Spleen (tissue), 11 donors: ENCODE results near the gene SORCS2. TPM values are rescaled to one million over a fixed set of nuclear protein-coding genes. Genes with fewer than 3 reads are reported as not detected.

Experiments used
- DNase-seq: peaks from one replicate; pipeline ENCODE4 v3.0.0-alpha.2; 2020
- H3K27ac ChIP-seq, 8 donors: fragments of 200-600 bp; sonication (generic) in 7 of 8; 1 replicate in 4 of 8; 2 replicates in 4 of 8; pipeline versions ENCODE4 v1.5.0 to v1.8.0; 2016 to 2021; ENCODE audit warnings: inconsistent platforms in 4 of 8, mild to moderate bottlenecking in 4 of 8, moderate library complexity in 1 of 8
- H3K27me3 ChIP-seq, 7 donors: fragments of 200-600 bp; sonication (generic) in 6 of 7; replicated peaks in 1 of 7; 1 replicate in 4 of 7; 2 replicates in 3 of 7; pipeline versions ENCODE4 v1.5.0 to v1.8.0; 2016 to 2021; ENCODE audit warnings: inconsistent platforms in 3 of 7, mild to moderate bottlenecking in 1 of 7
- H3K36me3 ChIP-seq, 6 donors: fragments of 200-600 bp; sonication (generic) in 5 of 6; 1 replicate in 4 of 6; 2 replicates in 2 of 6; pipeline versions ENCODE4 v1.5.0 to v1.8.0; 2016 to 2021; ENCODE audit warnings: inconsistent platforms in 2 of 6
- H3K4me1 ChIP-seq, 6 donors: fragments of 200-600 bp; sonication (generic) in 5 of 6; 1 replicate in 3 of 6; 2 replicates in 3 of 6; pipeline versions ENCODE4 v1.5.0 to v1.8.0; 2016 to 2021; ENCODE audit warnings: inconsistent platforms in 3 of 6
- H3K4me3 ChIP-seq, 8 donors: fragments of 200-600 bp; sonication (generic) in 7 of 8; 1 replicate in 4 of 8; 2 replicates in 4 of 8; pipeline versions ENCODE4 v1.5.0 to v1.8.0; 2016 to 2021; ENCODE audit warnings: inconsistent platforms in 4 of 8, mild to moderate bottlenecking in 4 of 8, moderate library complexity in 2 of 8
- H3K9me3 ChIP-seq, 8 donors: fragments of 200-600 bp; sonication (generic) in 7 of 8; 1 replicate in 4 of 8; 2 replicates in 4 of 8; pipeline versions ENCODE4 v1.5.0 to v1.8.0; 2016 to 2021; ENCODE audit warnings: inconsistent platforms in 4 of 8
- POLR2A ChIP-seq, 3 donors: fragments of 450-650 bp; IDR thresholded peaks; one replicate each; pipeline ENCODE4 v1.5.1; 2017; ENCODE audit warnings: antibody characterized with exemption in 3 of 3, mild to moderate bottlenecking in 1 of 3
- POLR2AphosphoS5 ChIP-seq, 3 donors: sonication (generic); formaldehyde crosslinking; IDR thresholded peaks; one replicate each; pipeline ENCODE4 v1.5.1; 2017; ENCODE audit warnings: antibody characterized with exemption in 3 of 3
- WGBS, 5 donors: extraction: QIAGEN DNeasy Blood & Tissue Kit in 3 of 5; methylation state at CpG; one replicate each; pipeline versions ENCODE4 v1.1.5 to v1.1.7; 2013 to 2018; 5-methylcytosine and 5-hydroxymethylcytosine counted together
- intact Hi-C: fragments of 100-400 bp; cut with DNase I; formaldehyde crosslinking; loops from one replicate; pipeline ENCODE4 v1.15.0; 2023; ENCODE audit warnings: low total_unique reads
- polyA plus RNA-seq, 3 donors: library from polyadenylated mRNA; stranded (reverse); fragments of 200-250 nt; gene quantifications; one replicate each; pipeline ENCODE4 v1.2.1, GENCODE V29; 2013
- total RNA-seq, 7 donors: library from RNA; depleted of rRNA in 3 of 7; stranded (reverse); fragments of >200 nt in 3 of 7; fragmentation: NEBNext Ultra II Directional in 4 of 7; extraction: Animal tissue kit (Norgen Biotek cat#: 25700) in 4 of 7; gene quantifications; one replicate each; pipeline versions ENCODE4 v1.1.0 to v1.2.1, GENCODE V29; 2016 to 2021
- TF ChIP-seq, protein P1 (sequence below), 11 experiments: fragments of 200-600 bp in 7 of 11; fragments of 450-650 bp in 4 of 11; sonication (generic) in 4 of 11; IDR thresholded peaks in 8 of 11; conservative IDR thresholded peaks in 3 of 11; 1 replicate in 7 of 11; 2 replicates in 4 of 11; pipeline versions ENCODE4 v1.4.0 to v1.8.0; 2016 to 2021; ENCODE audit warnings: antibody characterized with exemption in 11 of 11, inconsistent platforms in 4 of 11, mild to moderate bottlenecking in 1 of 11
- donor health status: healthy with polysubstance abuse.
- donor health status: DM: no; HTN: no; CAD: no; lungs with moderate emphysema.
- donor health status: DM: no; HTN: no; CAD: no.
- donor health status: Bipolar disorder and iron deficiency.
- donor health status: healthy.
- donor health status: DM: no; HTN: no; CAD: no.
- donor health status: DM: yes; HTN: yes; CAD: no.

Gene SORCS2
- total and polyA plus RNA-seq, 10 donors, result 0.33 to 1.6 (median 0.60) TPM

DNA sequence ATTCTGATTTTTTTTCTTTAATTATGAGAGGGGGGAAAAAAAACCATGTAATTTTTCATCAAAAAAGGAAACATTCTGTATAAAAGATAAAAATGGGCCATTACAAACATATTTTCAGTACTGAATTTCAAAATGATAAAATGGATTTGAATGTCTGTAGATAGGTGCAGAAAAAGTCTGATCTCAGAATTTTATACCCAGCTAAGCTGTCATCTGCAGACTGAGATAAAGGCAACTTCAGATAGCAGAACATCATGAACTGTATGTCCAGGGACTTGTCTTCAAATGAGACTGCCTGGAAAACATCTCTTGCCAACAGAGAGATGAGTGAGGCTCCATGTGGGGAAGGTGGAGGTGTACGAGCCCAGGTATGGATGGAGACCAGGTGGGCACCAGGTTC lies 360.9 kb downstream of the SORCS2 start:
- 81 to 96% (median 86%) methylated on average over 1 of the region's 1 CpG for WGBS, 5 donors
- Histone ChIP-seq H3K9me3 (peaks cover 2 to 65% (median 39%) of the 10 kb centered on the region in 8 donors), H3K4me3 (no peak overlapping the region), H3K27me3 (peaks cover 0 to 7% (median 0%) of the 10 kb centered on the region in 7 donors), H3K36me3 (no peaks in the 10 kb centered on the region), H3K4me1 (no peaks in the 10 kb centered on the region), H3K27ac (no peak overlapping the region)
- DNase-seq, result no peak
- intact Hi-C loops, result no loop called here
- TF ChIP-seq POLR2AphosphoS5 (IDR thresholded peaks at IDR 0.05) (no peak), POLR2A (IDR thresholded peaks at IDR 0.05) (no peak)
- TF ChIP-seq, protein P1, sequence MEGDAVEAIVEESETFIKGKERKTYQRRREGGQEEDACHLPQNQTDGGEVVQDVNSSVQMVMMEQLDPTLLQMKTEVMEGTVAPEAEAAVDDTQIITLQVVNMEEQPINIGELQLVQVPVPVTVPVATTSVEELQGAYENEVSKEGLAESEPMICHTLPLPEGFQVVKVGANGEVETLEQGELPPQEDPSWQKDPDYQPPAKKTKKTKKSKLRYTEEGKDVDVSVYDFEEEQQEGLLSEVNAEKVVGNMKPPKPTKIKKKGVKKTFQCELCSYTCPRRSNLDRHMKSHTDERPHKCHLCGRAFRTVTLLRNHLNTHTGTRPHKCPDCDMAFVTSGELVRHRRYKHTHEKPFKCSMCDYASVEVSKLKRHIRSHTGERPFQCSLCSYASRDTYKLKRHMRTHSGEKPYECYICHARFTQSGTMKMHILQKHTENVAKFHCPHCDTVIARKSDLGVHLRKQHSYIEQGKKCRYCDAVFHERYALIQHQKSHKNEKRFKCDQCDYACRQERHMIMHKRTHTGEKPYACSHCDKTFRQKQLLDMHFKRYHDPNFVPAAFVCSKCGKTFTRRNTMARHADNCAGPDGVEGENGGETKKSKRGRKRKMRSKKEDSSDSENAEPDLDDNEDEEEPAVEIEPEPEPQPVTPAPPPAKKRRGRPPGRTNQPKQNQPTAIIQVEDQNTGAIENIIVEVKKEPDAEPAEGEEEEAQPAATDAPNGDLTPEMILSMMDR (IDR thresholded peaks at IDR 0.05 in 8 of 11, conservative IDR thresholded peaks at IDR 0.05 in 3 of 11), result no peak

GRCh38 chr4:7554905-7555304 lies 362.6 kb downstream of the SORCS2 start:
- intact Hi-C loops, result no loop called here
- no peaks in the 10 kb centered on the region for H3K36me3 ChIP-seq
- WGBS, 5 donors, result 61 to 80% (median 68%) methylated on average over 3 of the region's 3 CpGs
- no peak overlapping the region for H3K4me3 ChIP-seq
- H3K27ac ChIP-seq, result no peak overlapping the region
- H3K9me3 ChIP-seq, result peaks cover 2 to 65% (median 39%) of the 10 kb centered on the region in 8 donors
- TF ChIP-seq POLR2AphosphoS5 (IDR thresholded peaks at IDR 0.05) (no peak), POLR2A (IDR thresholded peaks at IDR 0.05) (no peak)
- TF ChIP-seq, protein P1 (IDR thresholded peaks at IDR 0.05 in 8 of 11, conservative IDR thresholded peaks at IDR 0.05 in 3 of 11), result no peak
- no peaks in the 10 kb centered on the region for H3K27me3 ChIP-seq
- no peak for DNase-seq
- no peaks in the 10 kb centered on the region for H3K4me1 ChIP-seq

- intact Hi-C loops, result no loop called here
- Histone ChIP-seq H3K27me3 (no peaks in the 10 kb centered on the region), H3K4me3 (no peak overlapping the region), H3K4me1 (no peaks in the 10 kb centered on the region), H3K27ac (no peak overlapping the region), H3K9me3 (peaks cover 2 to 59% (median 38%) of the 10 kb centered on the region in 8 donors), H3K36me3 (no peaks in the 10 kb centered on the region)
- TF ChIP-seq, protein P1 (IDR thresholded peaks at IDR 0.05 in 8 of 11, conservative IDR thresholded peaks at IDR 0.05 in 3 of 11), result no peak
- TF ChIP-seq POLR2A (IDR thresholded peaks at IDR 0.05), result no peak
- no peak for TF ChIP-seq POLR2AphosphoS5 (IDR thresholded peaks at IDR 0.05)
- DNase-seq, result no peak
Measured at GRCh38 chr4:7556558-7556957, 364.2 kb downstream of the SORCS2 start.

DNA sequence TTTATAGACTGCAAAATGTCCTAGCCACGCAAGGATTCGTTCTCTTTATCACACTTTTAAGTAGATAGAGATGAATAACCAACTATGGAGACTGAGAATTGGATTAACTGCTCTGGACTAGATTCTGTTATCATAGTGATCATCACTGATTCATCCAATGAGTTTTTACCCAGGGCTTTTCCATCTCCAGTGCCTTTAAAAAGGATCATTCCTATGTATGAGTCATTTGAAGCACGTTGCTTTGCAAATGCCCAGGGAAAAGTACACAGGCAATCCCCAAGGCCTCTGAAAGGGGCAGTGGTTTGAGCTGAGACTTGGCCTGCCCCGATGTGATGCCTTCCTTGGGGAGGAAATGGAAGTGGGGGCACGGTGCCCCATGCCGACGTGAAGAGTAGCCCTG lies 365.1 kb downstream of the SORCS2 start:
- Histone ChIP-seq H3K36me3 (no peaks in the 10 kb centered on the region), H3K9me3 (peaks cover 2 to 50% (median 29%) of the 10 kb centered on the region in 8 donors), H3K4me1 (no peaks in the 10 kb centered on the region), H3K4me3 (no peak overlapping the region), H3K27me3 (no peaks in the 10 kb centered on the region), H3K27ac (no peak overlapping the region)
- intact Hi-C loops, result no loop called here
- no peak for TF ChIP-seq POLR2AphosphoS5 (IDR thresholded peaks at IDR 0.05)
- TF ChIP-seq, protein P1 (IDR thresholded peaks at IDR 0.05 in 8 of 11, conservative IDR thresholded peaks at IDR 0.05 in 3 of 11), result no peak
- TF ChIP-seq POLR2A (IDR thresholded peaks at IDR 0.05), result no peak
- DNase-seq, result no peak
- 76 to 82% (median 78%) methylated on average over 7 of the region's 7 CpGs for WGBS, 5 donors
